LNCAP (cell line): ENCODE data around the gene AGT.

Experiments
- CTCF ChIP-seq: fragments of 450-650 bp; IDR thresholded peaks from 2 replicates; pipeline ENCODE4 v1.5.1; 2017; ENCODE audit warnings: mild to moderate bottlenecking

The AGT gene

GRCh38 chr1:230679825-230680224 lies 34.1 kb downstream of the AGT start:
- no peak for TF ChIP-seq CTCF

GRCh38 chr1:230679192-230679591 lies 34.7 kb downstream of the AGT start:
- TF ChIP-seq CTCF = no peak

- no peak for TF ChIP-seq CTCF
Measured at GRCh38 chr1:230677200-230677599, 36.7 kb downstream of the AGT start.

- TF ChIP-seq CTCF = no peak
Measured at GRCh38 chr1:230674581-230674980, 39.3 kb downstream of the AGT start.

- no peak for TF ChIP-seq CTCF
Measured at GRCh38 chr1:230669543-230669942, 44.4 kb downstream of the AGT start.

GRCh38 chr1:230668227-230668626 lies 45.7 kb downstream of the AGT start:
- TF ChIP-seq CTCF = no peak

- no peak for TF ChIP-seq CTCF
Measured at GRCh38 chr1:230661976-230662375, 51.9 kb downstream of the AGT start.

- TF ChIP-seq CTCF = no peak
Measured at GRCh38 chr1:230658691-230659090, 55.2 kb downstream of the AGT start.
